Left lobe of liver (tissue), 2 donors: ENCODE measurements around the gene ARHGAP44. TPM values are rescaled to one million over a fixed set of nuclear protein-coding genes. Genes with fewer than 3 reads are reported as not detected.
A peak's percentile ranks its signal among the peaks of the same experiment; 100 is the strongest.

Experiments used
- ATAC-seq: fragments of 200-7000 bp; cut with Tn5 transposase; one replicate; pipeline ENCODE4 v1.9.1; 2020; ENCODE audit warnings: mild to moderate bottlenecking, moderate library complexity
- DNase-seq: peaks from one replicate; pipeline ENCODE4 v3.0.0-alpha.2; 2020; ENCODE audit warnings: low spot score
- total RNA-seq: library from RNA; stranded (reverse); gene quantifications from one replicate; pipeline ENCODE4 v1.2.1, GENCODE V29; 2021
- donor health status: DM: no; HTN: no; CAD: no; lungs with moderate emphysema.
- donor health status: DM: no; HTN: yes; CAD: no.

Gene ARHGAP44
- total RNA-seq, 1 donor from 2014 or later = 0.86 TPM

DNA sequence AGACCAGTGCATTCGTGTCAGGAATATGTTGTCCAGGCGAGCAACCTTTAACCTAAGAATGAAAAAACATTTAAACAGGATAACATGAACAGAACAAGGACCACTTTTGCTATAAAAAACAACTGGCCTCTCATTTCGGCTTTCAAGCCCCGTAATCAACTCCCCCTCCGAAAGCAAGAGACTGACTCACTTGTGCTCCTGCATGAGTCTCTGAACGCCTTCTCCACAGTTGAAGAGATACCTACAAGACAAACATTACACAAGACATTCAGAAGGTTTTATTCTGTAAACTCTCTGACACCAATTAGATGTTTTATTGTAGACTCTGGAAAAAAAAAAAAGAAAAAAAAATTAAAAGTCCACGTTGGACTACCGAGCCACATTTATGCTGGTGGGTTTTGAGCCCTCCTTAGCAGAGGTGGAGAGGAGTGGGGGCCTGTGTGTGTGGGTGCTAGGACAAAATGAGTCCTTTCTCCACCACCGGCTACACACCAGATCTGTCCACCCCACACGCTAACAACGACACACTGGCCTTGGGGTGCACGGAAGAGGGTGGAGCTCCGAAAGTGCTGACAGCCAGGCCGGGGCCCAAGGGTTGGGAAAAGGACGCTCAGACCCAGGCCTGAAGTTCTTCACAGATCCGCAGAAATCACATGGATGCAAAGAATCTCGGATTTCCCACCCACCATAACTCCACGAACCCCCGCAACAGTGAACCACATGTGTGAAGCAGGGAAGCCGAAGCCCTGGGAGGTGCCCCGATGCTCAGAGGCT lies 227.8 kb downstream of the ARHGAP44 start:
- DNase-seq = no peak
- ATAC-seq = peak; percentile 8

DNA sequence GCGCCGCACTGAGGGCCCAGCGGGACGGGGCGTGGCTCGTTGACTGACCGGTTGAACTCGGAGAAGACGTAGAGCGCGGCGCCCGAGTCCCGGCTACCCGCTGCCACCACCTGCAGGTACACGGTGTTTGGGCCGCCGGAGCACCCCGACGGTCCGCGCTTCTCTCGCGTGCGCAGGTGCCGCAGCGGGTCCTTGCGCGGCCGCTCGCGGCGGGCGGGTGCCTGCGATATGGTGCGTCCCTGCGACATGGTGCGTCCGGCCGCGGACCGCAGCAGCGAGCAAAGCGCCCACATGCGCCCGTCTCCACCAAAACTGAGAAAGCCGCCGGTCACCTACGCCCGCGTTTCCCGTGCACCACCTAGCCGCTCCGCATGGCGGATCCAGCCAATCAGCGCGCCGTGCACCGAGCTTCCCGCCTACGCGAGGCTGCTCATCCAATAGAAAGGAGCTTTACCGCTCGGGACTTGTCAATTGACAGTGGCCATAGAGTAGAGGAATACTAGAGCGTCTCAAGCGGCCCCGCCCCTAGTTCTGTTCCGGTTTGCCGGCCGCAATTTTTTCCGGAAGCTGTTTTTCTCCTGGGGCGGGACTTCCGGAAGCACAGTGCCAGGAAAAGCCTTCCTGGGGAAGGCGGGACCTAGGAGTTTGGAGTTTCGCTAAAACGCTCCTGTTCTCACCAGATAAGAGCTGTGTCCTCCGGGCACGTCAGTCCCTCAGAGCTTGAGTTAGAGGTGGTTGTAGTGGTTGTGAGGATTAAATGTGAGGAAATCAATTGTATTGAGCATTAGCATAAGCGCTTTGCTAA lies 228.6 kb downstream of the ARHGAP44 start, which contains the start of gene ELAC2:
Gene ELAC2 (minus strand): TSS at position 373 of the 805 bp plus-strand sequence. CDS start 80 bp downstream, at position 293.
- DNase-seq = peak; percentile 98
- ATAC-seq = peak; percentile 97

DNA sequence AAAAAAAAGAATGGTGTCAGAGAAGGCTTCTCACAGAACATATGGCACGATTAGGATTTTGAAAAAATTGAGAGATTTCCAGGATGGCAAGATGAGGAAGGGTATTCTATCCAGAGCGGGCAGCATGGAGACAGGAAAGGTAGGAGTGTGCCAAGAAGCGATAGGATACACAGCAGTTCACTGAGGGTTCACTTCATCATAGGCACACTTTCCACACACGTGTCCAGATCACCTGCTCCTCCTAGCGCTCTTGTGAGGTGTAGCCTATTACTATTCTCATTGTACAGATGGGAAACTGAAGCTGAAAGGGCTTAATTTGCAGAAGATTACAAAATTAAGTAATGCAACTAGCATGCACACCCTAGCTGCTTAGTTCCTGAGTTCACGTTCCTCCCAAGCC lies 234.7 kb downstream of the ARHGAP44 start:
- ATAC-seq (peak; percentile 68), DNase-seq (no peak)

DNA sequence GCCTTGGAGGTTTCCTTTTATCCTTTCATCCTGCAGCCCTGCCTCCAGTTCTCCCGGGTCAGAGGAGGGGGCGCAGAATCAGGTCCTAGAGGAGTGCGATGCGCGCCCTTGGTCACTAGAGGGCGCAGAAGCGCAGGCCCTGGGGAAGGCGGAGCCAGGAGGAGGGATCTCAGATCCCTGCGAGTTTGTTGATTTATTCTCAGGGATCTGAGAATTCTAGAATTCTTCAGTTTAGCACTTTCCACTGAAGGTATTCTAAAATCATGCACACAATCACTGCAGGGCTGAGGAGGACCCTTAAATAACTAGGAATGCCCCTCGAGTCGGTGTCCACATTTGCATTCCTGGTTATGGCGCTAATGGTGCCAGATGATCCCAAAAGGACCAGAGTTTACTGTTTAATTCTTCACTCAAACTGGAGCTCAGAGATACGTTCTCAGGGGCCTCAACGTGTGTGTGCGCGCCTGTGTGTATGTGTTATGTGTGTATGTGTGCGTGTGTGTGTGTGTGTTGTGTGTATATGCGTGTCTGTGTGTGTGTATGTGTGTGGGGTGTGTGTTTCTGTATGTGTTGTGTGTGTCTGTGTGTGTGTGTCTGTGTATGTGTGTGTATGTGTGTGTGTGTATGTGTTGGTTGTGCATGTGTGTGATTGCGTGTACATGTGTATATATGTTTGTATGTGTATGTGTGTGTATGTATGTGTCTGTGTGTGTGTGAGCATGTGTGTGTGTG lies 235.4 kb downstream of the ARHGAP44 start:
- ATAC-seq = peak; percentile 98
- DNase-seq = peak; percentile 57

- no peak for ATAC-seq
- DNase-seq = no peak
Measured at GRCh38 chr17:13025258-13025627, 235.9 kb downstream of the ARHGAP44 start.

GRCh38 chr17:13025687-13026086 lies 236.4 kb downstream of the ARHGAP44 start:
- DNase-seq (no peak), ATAC-seq (no peak)

DNA sequence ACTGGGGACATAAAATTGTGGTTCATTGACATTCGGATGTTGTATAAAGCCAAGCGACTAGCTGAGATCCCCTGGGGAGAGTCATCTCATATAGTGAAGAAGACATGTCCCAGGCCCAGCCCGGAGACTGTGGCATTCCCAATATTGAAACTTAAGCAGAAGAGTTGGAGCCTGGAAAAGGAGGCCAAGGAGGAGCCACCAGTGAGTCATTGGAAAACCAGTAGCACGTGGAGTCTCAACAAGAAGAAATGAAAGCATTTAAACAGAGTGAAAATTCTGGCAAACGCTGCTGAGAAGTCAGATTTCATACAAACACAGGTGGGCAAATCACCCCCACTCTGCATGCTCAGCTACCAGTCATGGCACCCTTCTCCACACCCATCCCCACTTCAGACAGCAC lies 237.9 kb downstream of the ARHGAP44 start:
- DNase-seq (no peak), ATAC-seq (no peak)

DNA sequence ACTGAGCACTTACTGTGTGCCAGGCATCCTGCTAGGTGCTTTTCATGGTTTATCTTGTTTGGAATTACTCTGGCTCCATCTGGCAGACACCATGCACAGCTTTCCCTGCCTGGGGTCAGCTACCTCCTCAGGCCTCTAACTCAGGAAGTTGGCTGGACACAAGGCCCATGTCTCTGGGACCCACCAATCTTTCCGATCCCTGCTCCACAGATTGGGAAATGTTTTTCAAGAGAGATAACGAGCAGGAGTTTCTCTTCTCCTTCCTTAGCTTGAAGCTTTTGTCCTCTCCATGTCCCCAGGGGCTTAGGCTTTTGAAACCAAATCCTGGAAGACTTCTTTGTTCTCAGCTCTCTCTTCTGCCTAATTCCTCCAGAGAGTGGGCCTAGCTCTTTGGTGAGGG lies 240.0 kb downstream of the ARHGAP44 start:
- DNase-seq = no peak
- ATAC-seq = no peak

- no peak for ATAC-seq
Measured at GRCh38 chr17:13030056-13030455, 240.8 kb downstream of the ARHGAP44 start.

DNA sequence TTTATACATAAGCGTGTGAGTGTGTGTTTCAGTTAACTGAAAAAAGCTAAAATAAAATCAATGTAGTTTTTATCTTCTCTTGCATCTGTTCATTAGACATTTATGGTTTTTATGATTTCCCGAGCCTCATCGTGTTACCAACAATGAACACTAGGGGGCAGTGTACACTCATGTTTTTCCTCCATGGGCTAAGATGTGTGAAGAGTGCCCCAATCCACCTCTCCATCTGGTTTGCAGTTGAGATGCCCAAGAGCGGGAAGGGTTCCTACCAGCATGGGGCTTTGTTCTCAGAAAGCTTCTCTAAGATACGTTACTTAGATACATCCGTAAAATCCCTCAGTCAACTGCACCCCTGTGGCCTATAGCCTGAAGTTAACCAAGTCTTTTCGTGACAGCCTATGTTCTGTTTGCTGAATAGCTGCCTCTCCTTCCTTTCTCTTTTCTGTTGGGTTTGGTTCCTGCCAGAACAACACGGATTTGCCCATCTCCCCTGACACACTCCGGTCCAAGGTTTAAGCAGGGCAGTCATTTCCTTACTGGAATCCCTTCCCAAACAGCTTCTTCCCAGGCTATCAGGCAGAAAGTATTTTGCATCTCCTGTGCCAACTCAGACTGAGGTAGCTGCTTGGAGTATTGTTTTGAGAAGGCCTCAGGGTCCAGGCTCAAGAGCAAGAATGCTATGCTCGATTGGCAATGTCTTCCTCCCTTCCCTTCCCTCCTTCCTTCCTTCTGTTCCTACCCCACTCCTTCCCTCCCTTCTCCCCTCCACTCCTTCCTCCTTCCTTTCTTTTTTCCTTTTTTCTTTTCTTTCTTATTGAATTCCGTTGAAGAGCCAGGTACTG lies 241.4 kb downstream of the ARHGAP44 start:
- ATAC-seq (peak; percentile 74), DNase-seq (no peak)

More at GRCh38 chr17:13030056-13030455, 240.8 kb downstream of the ARHGAP44 start:
- no peak for DNase-seq

DNA sequence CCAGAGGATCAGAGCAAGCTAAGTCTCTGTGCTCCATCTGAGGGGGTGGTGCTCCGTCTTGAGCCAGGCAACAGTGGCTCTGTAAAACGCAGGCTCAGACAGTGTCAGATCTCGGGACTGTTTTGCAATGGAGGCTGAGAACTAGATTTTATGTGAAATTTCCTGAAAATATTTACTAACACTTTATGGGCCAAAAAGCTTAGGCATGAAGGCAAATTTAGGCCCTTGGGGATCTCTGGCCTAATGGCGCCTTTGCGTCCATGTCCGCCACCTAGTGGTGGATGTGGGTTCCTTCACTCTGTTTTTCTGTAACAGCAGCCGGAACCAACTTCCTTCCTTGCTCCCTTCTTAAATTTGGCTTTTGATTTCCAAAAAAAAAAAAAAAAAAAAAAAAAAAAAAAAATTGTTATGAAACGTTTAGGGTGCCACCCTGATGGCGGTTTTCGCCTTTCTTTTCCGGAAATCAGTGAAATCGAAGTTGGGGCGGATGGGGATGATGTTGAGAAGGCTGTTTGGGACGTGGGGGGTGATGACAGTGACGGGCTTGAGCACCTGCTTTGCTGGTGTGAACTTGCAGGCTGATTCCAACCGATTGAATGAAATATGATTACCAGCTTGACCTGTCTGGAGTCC lies 242.5 kb downstream of the ARHGAP44 start:
- DNase-seq (peak; percentile 59), ATAC-seq (peak; percentile 94)

DNA sequence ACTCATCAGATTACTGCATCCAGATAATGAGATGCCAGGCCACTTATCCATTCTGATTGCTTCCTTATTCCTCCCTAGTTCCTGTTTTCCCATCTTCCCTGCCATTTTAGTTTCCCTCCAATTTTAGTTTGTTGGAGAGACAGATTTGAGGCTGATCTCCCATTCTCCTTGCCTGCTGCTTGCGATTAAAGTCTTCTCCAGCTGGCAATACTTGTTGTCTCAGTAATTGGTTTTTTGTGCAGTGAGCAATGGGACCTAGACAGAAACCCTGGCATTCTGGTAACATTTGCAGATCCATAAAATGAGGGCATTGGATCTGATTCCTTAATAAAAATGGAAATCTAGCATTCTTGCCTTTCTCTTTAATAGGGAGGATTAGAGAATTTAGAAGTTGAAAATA lies 246.1 kb downstream of the ARHGAP44 start:
- ATAC-seq (no peak), DNase-seq (no peak)

- ATAC-seq = no peak
- no peak for DNase-seq
Measured at GRCh38 chr17:13036751-13037150, 247.5 kb downstream of the ARHGAP44 start.

DNA sequence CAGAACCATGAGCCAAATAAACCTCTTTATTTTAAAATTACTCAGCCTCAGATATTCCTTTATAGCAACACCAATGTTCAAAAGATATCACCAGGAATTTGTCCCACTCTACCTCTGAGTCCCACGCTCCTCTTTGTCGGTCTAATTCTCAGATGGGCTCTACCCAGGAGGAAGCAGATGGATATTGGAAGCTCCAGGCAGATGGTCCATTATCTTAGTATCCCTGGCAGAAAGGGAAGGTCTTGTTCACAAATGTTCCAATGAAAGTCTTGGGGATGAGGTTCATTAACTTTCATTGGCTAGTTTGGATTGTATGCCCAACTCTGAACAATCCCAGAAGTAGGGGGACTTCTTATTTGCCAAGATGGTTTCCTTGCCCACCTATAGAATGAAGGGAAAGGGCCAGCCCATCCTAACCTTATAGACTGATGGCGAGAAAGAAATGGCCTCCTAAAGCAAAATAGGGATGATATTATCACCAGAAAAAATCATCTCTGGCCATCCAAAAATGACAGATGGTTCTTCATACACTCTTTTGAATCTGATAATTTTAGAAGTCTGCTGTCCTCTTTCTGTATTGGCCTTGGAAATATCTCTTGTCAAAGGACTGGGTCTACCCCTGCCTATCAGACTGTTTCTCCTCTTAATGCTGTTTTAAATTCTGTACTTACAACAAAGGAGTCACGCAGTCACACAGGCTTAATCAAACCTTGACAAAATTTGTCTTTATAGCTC lies 249.8 kb downstream of the ARHGAP44 start:
- no peak for ATAC-seq
- no peak for DNase-seq

Other genes starting within 250 kb of the ARHGAP44 start
- gene MYOCD, start 123.6 kb upstream of the ARHGAP44 start, total RNA-seq = 0.23 TPM
- 30.6 TPM for gene ELAC2, start 228.5 kb downstream of the ARHGAP44 start, total RNA-seq